HG03025 (cell line): Measurements from ENCODE around the gene RBM19.
"Not testable (repeated sequence)": the region's sequence is repeated elsewhere in the genome, so short reads cannot be mapped to it uniquely, and the experiment has no call there.

ENCODE experiments used
- ATAC-seq: cut with Tn5 transposase; IDR thresholded peaks from one replicate; pipeline ENCODE4 v1.9.1; 2021; ENCODE audit warnings: mild to moderate bottlenecking, moderate library complexity; ENCODE audit not compliant: unreplicated experiment, low FRiP score

RBM19 gene

DNA sequence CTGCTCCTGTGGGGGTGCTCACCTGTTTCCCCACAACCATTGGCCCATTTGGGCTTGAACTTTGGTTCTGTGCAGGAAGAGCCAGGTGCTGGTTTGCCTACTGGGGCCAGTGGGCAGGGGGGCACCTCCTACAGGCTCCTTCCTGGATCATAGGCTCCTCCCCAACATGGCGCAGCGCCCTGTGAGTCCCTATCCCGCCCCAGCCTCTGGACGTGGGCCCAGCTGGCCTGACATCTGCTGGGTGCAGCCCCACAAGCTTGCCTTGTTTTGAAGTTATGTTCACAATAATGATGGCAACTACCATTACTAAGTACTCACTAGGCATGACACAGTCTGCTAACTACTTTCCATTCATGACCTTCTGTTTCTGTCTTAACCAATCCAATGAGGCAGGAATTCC, 147.8 kb downstream of the RBM19 start:
- ATAC-seq = no peak

- ATAC-seq = no peak
Measured at GRCh38 chr12:113816866-113817265, 149.3 kb downstream of the RBM19 start.

GRCh38 chr12:113815031-113815430, 151.1 kb downstream of the RBM19 start:
- no peak for ATAC-seq

DNA sequence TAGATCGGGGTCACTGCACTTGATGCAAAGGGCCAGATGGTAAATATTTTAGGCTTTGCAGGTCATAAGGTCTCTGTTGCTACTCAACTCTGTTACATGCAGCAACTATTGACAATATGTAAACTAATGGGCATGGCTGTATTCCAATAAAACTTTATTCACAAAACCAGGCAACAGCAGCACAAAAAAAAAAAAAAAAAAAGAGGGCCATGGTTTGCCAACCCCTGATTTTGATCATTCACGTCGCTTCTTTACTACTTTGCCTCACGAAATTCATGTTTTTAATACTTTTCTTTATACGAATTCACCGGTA, 152.9 kb downstream of the RBM19 start:
- no peak for ATAC-seq

DNA sequence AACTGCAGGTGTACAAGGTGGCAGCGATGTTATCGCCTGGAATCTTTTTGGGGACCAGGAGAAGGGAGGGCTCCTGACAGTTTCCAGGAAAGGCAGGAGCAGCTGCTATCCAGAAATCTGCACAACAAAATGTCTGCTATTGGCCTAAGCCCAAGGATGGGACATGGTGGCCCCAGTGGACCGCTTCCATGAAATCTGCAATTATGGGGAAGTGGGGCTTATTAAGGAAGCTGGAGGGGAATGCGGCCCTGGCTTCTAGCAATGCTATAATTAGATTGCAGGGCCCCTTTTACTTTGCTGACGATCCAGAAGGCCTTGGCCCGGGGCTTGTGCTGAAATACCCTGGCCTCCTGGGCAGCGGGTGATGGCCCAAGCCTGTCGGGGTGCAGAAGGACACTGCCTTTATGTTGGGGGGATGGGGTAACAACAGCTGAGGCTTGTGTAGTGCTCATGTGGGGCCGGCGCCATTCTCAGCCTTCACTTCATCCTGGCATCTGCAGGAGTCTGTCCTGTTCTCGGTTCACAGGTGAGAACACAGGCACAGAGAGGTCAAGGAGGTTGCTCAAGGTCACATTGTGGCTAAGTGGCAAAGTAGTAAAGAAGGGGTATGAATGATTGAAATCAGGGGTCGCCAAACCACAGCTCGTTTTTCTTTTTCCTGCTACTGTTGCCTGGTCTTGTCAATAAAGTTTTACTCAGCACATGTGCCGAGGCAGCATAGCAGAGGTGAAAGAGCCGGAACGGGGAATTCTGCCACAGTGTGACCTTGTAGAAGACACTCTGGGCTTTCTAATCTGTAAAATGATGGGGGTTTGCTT, 153.5 kb downstream of the RBM19 start:
- ATAC-seq = no peak

GRCh38 chr12:113809462-113810220, 156.5 kb downstream of the RBM19 start:
- not testable (repeated sequence) for ATAC-seq

DNA sequence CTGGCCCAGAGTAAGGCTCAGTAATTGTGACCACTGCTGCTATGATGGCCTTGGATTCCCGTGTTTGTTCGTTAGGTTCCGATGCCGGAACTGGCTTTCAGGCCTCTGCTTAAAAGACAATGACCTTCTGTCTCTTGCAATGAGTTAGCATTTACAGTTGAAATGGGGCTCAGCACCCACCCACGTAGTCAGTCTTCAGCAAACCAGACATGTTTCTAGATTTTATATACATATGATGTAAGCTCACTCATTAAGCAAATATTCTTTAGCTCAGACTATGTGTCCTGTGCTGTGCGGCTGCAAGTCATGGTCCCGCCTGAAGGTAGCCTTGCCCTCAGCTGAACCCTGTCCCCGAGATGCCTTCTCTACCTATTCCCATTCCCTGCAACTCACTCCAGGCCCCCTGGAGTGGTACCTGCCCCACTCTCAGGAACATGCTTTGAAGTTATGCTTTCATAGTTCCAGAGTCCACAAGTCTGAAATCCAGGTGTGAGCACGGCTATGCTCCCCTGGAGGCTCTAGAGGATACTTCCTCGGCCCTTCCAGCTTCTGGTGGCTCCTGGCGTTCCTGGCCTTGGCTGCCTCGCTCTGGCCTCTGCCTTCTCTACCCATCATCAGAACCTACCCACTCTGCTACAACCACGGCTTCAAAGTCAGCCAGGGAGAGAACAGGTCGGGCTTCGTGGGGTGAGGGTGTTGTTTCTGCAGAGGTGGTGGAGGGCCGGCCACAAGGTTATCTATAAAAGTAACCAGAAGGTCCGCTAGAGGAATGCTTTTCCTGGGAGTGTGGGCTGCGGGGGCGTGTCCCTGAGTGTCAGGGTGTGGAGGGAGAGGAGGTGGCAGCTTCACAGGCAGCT, 157.8 kb downstream of the RBM19 start:
- no peak for ATAC-seq

DNA sequence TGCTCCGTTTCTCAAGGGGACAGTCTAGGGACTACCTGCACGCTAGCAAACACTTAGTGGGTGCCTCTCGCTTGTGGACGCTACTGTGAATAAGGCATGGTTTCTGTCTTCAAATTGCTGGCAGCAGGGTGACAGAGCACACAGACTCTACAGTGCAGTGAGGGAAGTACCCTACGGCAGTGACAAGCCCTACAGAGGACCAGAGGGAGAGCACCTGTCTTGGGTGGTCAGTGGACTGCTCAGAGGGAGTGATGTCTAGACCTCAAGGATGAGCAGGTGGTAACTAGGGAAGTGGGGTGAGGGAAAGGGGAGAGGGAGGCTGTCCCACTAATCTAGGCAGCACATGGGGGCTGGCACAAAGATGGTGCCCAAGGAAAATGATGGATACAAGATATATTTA, 160.5 kb downstream of the RBM19 start:
- ATAC-seq = no peak

GRCh38 chr12:113804961-113805600, 161.0 kb downstream of the RBM19 start:
- no peak for ATAC-seq

DNA sequence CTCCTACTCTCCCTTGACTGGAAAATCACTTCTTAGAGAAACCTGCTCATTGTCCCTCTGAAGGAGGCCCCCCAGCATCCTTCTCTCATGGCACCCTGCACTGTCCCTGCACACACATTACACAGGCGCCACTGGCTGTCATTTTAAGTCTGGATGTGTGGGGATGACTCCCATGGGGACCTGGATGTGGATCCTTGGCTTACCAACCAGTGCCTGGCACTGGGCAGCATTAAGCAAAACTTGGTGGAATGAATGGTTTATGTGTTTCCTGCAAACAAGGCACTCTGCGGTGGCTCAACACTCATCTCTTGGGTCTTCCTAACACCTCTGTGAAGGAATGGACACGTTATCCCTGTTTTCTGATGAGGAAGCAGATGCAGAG, 162.4 kb downstream of the RBM19 start:
- no peak for ATAC-seq

DNA sequence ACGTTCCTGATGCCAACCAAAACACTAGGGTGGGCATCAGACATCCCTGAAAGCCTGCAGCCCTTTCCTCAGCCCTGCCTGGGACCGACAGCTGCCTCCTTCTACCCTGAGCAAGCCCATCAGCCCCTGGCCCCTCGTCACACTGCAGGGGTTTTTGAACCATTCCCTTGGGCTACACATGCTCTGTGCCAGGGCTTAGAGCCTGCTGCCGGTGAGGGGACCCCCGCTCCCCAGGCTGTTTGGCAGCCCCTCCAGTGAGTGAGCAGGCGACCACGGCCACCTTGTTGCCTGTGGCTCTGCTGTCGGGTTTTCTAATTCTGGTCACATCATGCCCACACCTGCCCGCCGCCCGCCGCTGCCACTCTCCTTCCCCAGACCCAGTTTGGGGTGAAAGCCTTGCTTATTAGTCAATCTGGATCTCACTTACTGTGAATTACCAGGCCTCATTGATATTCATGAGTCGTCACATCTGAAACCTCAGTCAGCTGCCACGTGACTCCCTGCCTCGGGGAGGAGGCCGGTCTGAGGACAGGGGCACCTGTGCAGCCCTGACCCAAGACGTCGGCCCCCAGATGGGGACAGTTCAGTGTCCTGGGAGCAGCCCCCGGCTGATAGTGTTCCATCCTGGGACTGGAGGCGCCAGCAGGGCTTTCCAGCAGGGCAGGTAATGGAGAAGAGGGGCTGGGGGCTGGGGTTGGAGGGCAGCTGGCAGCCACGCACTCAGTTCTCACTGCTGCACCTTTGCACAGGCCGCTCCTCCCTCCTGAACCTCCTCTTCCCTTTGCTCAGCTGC, 163.0 kb downstream of the RBM19 start:
- no peak for ATAC-seq

DNA sequence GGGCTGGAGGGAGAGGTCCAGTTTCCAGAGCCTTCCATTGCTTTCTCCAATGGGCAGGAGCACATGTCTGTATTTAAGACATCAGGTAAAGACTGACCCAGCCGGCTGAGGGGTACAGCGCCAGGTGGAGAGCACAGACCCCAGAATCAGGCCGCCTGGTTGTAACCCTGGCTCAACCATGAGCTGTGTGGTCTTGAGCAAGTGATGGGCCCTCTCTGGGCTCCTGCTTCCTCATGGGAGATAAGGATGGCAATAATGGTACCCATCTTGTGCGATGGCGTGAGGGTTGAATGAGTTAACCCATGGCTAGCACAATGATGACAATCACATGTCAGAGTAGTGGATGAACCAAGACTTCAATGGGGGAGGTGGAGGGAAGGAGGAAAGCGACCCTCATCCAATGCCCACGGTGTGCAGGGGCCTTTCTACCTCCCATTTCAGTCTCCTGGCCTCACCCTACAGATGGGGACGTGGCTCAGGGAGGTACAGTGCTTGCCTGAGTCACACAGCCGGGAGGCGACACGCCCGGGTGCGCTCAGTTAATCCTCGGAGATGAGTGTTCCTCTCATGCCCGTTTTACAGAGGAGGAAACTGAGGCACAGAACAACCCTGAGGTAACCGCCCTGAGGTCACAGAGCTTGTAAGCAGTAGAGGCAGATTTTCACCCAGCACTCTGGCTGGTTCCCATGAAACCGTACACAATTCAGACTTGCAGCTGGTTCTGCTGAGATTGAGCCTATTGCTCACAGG, 163.9 kb downstream of the RBM19 start:
- ATAC-seq = no peak

DNA sequence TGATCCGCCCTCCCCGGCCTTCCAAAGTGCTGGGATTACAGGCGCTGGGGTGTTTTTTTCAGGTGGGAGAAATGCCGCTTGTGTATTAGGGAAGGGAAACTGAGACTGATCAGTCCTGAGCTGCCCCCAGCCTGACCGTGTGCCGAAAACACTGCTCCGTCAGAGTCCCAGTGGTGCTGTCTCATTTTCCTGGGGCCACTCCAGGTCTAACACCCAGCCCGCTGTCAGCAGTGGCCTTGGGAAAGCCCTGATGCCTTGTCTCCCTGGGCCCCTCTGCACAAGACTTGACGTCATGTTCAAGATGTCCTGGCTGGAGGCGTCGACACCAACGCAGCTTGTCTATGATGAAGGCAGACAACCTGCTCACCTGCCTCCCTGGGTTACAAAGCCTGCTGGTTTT, 165.9 kb downstream of the RBM19 start:
- no peak for ATAC-seq

GRCh38 chr12:113798552-113798951, 167.6 kb downstream of the RBM19 start:
- ATAC-seq = no peak

GRCh38 chr12:113797535-113797868, 168.6 kb downstream of the RBM19 start:
- no peak for ATAC-seq

- no peak for ATAC-seq
Measured at GRCh38 chr12:113796852-113797534, 169.1 kb downstream of the RBM19 start.

DNA sequence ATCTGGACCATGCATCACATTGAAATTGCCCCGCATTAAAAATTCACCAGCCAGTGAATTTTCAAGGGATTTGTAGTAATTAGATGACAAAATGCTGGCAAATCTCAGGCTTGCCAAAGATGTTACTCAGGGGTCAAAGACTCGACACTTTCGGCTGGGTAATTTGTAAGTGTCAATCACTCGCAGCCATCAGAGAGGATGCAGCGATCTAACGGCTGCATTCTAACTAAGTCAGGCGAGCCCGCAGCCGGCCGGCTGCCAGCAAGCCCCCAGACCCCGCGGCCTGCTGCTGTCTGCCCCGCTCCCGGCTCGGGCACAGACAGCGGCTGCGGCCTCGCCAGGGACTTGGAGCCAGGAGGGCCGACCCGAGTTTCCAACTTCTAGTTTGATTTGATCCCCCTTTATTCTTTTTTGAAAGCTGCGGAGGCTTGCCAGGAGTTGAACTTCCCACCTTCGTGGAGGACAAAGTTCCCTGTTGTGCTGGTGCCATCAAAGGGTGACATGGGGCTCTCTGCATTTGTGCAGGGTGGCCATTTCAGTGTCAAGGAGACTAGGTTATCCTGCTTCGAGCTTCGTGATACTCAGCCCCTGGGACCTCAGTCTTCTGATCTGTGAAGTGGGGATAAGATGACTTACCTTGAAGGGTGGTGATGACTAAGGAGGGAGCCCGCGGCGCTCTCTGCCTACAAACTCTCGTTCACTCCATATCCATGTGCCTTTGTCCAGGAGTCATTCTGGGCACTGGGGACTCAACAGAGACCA, 169.9 kb downstream of the RBM19 start:
- no peak for ATAC-seq

DNA sequence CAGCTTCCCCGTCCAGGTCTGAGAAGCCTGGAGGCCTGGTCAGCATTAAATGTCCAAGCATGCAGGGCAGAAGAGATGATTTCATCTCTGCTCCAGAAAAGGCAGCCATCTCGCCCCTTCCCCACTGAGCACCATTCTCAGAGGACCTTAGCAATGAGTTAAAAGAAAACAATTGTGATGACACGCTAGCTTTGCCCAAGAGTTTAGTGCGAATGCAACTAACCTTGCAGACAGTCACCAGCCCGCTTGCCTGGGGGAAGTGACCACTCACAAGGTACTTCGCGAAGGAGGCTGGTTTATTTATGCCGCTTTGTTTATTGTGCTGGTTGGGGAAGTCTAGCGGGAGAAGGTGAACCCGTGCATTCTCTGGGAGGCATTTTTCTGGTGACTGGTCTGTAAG, 170.7 kb downstream of the RBM19 start:
- ATAC-seq = no peak
